Left lung (tissue), 10 donors: ENCODE measurements around the gene NADK. TPM values are rescaled to one million over a fixed set of nuclear protein-coding genes. Genes with fewer than 3 reads are reported as not detected.

ENCODE experiments used
- ATAC-seq: fragments of 200-7000 bp; cut with Tn5 transposase; one replicate; pipeline ENCODE4 v1.9.1; 2020; ENCODE audit warnings: moderate library complexity
- DNase-seq, 4 donors: peaks; one replicate each; pipeline ENCODE4 v3.0.0-alpha.2; 2013 to 2020
- H3K27ac ChIP-seq, 2 donors: fragments of 200-600 bp; sonication (generic) in 1 of 2; one replicate each; pipeline versions ENCODE4 v1.5.0 to v1.8.0; 2020 to 2021
- H3K27me3 ChIP-seq, 2 donors: fragments of 200-600 bp; sonication (generic) in 1 of 2; one replicate each; pipeline versions ENCODE4 v1.5.0 to v1.8.0; 2020 to 2021
- H3K36me3 ChIP-seq, 2 donors: fragments of 200-600 bp; sonication (generic) in 1 of 2; one replicate each; pipeline versions ENCODE4 v1.5.0 to v1.8.0; 2020 to 2021
- H3K4me1 ChIP-seq, 2 donors: fragments of 200-600 bp; one replicate each; pipeline ENCODE4 v1.8.0; 2021
- H3K4me3 ChIP-seq, 2 donors: fragments of 200-600 bp; sonication (generic) in 1 of 2; one replicate each; pipeline versions ENCODE4 v1.5.0 to v1.8.0; 2020 to 2021; ENCODE audit warnings: mild to moderate bottlenecking in 1 of 2
- H3K9me3 ChIP-seq, 2 donors: fragments of 200-600 bp; sonication (generic) in 1 of 2; one replicate each; pipeline versions ENCODE4 v1.5.0 to v1.8.0; 2020 to 2021
- intact Hi-C, 2 donors: fragments of 100-400 bp; cut with DNase I; formaldehyde crosslinking; loops; one replicate each; pipeline versions ENCODE4 v1.11.2 to v1.14.2; 2022
- polyA plus RNA-seq, 6 donors: library from polyadenylated mRNA; unstranded; fragments of 120-200 nt; gene quantifications; one replicate each; pipeline ENCODE4 v1.2.1, GENCODE V29; 2013; ENCODE audit not compliant: insufficient read length in 6 of 6
- total RNA-seq, 2 donors: library from RNA; stranded (reverse); fragmentation: NEBNext Ultra II Directional; extraction: Animal tissue kit (Norgen Biotek cat#: 25700); gene quantifications; one replicate each; pipeline ENCODE4 v1.2.1, GENCODE V29; 2021
- TF ChIP-seq, protein P1 (sequence below), 2 donors: fragments of 200-600 bp; sonication (generic) in 1 of 2; IDR thresholded peaks; one replicate each; pipeline versions ENCODE4 v1.5.0 to v1.8.0; 2021; ENCODE audit warnings: antibody characterized with exemption in 2 of 2
- donor health status: DM: no; HTN: yes; CAD: no.
- donor health status: DM: no; HTN: no; CAD: no.

The NADK gene
- total and polyA plus RNA-seq, 8 donors: 37.2 to 126 (median 45.6) TPM

DNA sequence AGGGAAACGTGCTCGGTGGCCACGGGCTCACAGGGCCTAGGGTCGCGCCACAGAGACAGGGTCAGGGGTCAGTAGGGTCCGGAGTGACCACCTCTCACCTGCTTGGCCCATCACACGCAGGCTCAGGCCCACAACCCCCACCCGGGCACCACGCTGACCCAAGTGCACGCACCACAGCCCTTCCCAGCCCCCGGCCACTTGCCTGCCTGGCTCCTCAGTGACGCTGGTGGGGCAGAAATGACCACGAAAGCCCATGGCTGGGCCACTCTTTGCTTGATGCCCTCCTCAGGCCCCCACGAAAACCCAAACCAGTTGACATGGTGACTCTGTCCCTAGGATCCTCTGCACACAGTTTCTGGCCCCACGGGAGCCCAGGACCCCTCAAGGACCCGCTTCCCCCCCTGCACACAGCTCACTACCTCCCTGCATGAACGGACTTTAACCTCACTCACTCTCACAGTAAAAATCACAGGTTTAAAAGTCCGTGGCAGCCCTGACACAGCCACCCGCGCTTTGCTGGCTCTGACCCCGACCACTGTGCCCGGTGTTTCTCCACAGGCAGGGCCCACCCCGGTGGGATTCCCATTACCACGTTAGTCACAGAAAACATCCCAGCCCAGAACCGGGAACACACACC is 20.7 kb downstream of the NADK start:
- Histone ChIP-seq H3K4me1 (peaks cover 5 to 29% of the 10 kb centered on the region in 2 donors), H3K36me3 (peaks cover 0 to 98% of the 10 kb centered on the region in 2 donors), H3K27me3 (no peaks in the 10 kb centered on the region), H3K27ac (peak overlapping the region; percentile 63 to 71), H3K9me3 (no peaks in the 10 kb centered on the region), H3K4me3 (no peak overlapping the region)
- peak in 1 of 4 donors; percentile 58 for DNase-seq
- TF ChIP-seq, protein P1, sequence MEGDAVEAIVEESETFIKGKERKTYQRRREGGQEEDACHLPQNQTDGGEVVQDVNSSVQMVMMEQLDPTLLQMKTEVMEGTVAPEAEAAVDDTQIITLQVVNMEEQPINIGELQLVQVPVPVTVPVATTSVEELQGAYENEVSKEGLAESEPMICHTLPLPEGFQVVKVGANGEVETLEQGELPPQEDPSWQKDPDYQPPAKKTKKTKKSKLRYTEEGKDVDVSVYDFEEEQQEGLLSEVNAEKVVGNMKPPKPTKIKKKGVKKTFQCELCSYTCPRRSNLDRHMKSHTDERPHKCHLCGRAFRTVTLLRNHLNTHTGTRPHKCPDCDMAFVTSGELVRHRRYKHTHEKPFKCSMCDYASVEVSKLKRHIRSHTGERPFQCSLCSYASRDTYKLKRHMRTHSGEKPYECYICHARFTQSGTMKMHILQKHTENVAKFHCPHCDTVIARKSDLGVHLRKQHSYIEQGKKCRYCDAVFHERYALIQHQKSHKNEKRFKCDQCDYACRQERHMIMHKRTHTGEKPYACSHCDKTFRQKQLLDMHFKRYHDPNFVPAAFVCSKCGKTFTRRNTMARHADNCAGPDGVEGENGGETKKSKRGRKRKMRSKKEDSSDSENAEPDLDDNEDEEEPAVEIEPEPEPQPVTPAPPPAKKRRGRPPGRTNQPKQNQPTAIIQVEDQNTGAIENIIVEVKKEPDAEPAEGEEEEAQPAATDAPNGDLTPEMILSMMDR (IDR thresholded peaks at IDR 0.05): no peak
- intact Hi-C loops: no loop called here
- ATAC-seq: no peak

DNA sequence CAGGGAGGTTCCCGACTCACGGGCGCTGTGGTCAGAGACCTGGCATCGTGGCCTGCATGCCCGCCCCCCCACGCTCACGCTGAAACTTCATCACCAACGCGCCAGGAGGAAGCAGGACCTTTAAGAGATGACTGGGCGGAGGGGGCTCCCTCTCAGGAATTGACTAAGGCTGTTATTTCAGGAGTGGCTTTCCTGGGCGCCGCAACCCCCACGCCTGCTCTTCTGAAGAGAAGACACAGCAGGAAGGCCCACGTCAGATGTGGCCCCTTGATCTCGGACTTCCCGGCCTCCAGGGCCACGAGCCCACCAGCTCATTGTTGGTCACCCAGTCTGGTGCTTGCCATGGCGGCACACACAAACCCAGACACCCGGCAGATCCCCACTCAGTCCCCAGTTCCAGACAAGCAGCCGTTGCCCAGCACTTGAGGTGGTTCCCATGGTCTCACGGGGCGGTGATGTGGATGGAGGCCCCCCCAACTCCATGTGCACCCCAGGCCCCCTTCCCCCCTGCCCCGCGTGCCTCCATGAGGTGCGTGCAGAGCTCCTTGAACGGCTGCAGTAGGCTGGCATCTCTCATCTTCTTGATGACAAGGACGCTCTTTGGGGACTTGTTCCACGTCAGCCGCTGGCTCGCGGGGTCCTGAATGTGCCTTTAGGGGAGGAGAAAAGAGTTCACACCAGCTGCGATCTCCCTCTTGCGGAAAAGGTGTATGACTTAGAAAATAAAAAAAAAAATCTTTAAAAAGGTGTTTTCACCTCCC is 21.4 kb downstream of the NADK start:
- peaks cover 5 to 29% of the 10 kb centered on the region in 2 donors for H3K4me1 ChIP-seq
- TF ChIP-seq, protein P1 (IDR thresholded peaks at IDR 0.05): no peak
- H3K9me3 ChIP-seq: no peaks in the 10 kb centered on the region
- no peak for ATAC-seq
- no peak overlapping the region for H3K4me3 ChIP-seq
- peak in 1 of 4 donors; percentile 70 for DNase-seq
- H3K27ac ChIP-seq: no peak overlapping the region
- H3K36me3 ChIP-seq: peaks cover 0 to 96% of the 10 kb centered on the region in 2 donors
- no peaks in the 10 kb centered on the region for H3K27me3 ChIP-seq
- intact Hi-C loops: no loop called here

DNA sequence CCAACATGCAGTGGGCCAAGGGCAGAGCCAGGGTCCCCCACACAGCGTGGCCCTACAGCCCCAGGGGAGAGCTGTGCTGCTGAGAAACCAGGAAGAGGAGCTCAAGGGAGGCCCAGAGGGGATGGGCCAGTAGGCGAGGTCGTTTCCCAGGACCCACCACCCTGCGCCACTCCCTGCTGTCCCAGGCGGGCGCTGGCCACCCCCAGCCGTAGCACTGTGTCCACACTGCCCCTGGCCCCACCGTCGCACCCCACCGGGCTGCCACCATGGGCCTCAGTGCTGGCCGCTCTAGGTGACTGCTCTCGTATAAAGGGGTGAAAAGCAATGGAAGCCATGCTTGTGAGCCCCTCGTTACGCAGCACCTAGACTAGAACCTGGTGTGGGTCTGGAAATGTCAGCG is 22.4 kb downstream of the NADK start:
- Histone ChIP-seq H3K36me3 (peaks cover 0 to 86% of the 10 kb centered on the region in 2 donors), H3K4me1 (peaks cover 5 to 29% of the 10 kb centered on the region in 2 donors), H3K27me3 (no peaks in the 10 kb centered on the region), H3K4me3 (no peak overlapping the region), H3K27ac (no peak overlapping the region), H3K9me3 (no peaks in the 10 kb centered on the region)
- TF ChIP-seq, protein P1 (IDR thresholded peaks at IDR 0.05): no peak
- DNase-seq (no peak), ATAC-seq (no peak)
- intact Hi-C loops: no loop called here

DNA sequence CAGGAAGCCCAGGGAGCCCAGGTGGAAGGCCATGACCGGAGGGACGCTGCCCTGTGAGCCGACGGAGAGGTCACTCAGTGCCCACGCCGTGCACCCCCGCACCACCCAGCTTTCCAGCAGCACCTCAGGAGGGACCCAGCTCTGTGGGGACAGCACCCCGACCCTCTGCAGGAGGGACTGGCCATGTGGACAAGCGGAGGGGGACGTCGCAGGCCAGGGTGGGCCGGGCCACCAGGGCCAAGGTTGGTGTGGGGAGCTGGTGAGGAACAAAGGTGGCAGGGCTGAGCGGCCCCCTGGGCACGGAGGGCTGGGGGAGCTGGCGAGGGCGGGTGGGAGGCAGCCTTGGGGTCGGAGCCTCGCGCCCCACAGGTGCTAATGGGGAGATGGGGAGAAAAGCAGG is 22.8 kb downstream of the NADK start:
- Histone ChIP-seq H3K36me3 (peaks cover 0 to 82% of the 10 kb centered on the region in 2 donors), H3K4me1 (peaks cover 5 to 29% of the 10 kb centered on the region in 2 donors), H3K27ac (no peak overlapping the region), H3K9me3 (no peaks in the 10 kb centered on the region), H3K27me3 (no peaks in the 10 kb centered on the region), H3K4me3 (no peak overlapping the region)
- TF ChIP-seq, protein P1 (IDR thresholded peaks at IDR 0.05): no peak
- DNase-seq: peak in 1 of 4 donors; percentile 58
- intact Hi-C loops: no loop called here
- ATAC-seq: no peak
